ENCODE data around the gene TMA7.

Gene TMA7

DNA sequence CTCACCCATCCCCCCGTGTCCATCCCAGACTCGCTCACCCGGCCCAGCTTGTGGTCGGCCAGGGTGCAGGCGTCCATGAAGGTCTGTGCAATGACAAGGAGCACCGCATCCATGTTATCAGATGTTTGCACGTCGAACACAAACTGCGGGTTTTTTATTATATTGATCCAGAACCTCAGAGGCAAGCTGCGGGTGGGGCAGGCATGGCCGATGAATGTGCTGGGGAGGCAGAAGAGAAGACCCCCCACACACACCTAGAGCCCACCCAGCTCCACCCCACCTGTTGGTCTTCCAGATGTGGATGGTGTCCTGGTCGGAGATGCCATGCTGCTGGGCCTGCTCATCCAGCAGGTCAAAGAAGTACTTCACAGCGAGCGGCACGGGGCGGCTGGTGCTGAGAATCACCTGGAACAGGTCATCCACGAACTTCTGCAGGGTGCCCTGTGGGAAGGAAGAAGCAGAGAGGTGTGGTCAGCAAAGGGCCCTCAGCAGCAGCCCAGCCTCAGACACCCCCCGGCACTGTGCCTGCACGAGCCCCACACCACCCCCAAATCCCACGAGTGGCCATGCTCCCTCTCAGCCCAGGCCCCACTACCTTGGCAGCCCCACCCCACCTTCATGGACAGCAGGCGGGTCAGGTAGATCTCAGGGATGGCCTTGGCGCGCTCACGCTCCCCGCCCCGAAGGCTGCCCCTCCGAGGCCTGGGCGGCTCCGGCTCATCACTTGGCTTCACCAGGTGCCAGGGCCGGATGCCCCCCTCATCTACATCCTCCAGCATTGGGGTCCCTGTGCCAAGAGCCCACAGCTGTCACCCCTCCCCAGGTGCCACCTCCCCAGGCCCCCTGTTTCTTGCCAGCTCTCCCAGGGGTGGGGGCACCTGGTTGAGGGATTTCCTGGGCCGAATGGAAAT, 30.5 kb upstream of the TMA7 start:
- DNase-seq = no peak

GRCh38 chr3:48410205-48411040, 29.6 kb upstream of the TMA7 start:
- no peak for DNase-seq

GRCh38 chr3:48411041-48411588, 28.9 kb upstream of the TMA7 start:
- no peak for DNase-seq

DNA sequence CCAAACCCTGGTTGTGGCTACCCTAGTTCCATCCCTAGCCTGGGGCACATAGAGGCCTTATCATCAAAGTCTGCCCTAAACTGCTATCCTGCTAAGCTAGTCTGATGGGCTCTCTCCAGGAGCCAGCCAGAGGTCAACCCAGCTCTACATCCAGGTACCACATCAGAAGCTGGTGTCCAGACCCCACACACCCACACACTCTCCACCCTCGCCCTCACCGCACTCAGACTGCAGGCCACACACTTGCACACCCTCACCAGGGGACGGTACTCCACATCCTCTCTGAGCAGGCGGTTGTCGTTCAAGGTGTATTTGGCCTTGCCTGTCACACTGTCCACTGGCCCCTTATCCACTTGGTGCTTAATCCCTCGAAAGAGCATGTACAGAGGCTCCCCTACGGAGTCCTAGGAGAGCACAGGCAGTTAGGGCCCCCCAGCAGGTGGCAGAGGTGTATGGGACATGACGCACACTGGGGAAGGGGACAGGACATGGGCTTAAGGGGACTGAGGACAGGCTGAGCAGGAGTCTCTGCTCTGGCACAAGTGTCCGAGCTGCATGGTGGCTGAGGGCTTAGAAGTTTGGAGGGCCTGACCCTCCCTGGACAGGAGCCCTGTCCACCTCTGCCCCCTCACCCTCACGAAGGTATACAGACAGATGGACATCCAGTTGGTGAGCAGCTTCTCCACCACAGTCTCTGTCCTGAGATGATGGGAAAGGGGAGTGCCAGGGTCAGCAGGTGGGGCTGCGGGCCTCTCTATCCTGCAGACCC, 28.3 kb upstream of the TMA7 start:
- DNase-seq = no peak

- no peak for DNase-seq
These were observed 27.6 kb upstream of the TMA7 start for GRCh38 chr3:48412375-48413001.

DNA sequence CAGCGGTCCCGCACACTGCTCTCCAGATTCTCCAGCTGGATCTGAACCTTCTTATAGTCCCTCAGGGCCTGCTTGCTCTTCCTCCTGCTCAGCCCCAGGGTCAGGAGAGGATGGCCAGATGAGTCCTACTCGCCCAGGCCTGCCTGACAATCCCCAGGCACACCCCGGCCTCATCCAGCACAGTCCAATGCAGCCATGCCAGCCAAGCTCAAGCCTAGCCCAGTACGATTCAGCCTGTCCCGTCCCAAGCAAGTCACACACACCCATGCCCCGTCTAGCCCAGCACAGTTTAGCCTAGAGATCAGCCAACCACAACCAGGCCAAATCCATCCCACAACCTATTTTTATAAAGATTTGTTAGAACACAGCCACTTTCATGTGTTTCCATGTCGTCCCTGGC, 27.0 kb upstream of the TMA7 start:
- no peak for DNase-seq

- DNase-seq = no peak
These were observed 26.4 kb upstream of the TMA7 start for GRCh38 chr3:48413611-48414010.

DNA sequence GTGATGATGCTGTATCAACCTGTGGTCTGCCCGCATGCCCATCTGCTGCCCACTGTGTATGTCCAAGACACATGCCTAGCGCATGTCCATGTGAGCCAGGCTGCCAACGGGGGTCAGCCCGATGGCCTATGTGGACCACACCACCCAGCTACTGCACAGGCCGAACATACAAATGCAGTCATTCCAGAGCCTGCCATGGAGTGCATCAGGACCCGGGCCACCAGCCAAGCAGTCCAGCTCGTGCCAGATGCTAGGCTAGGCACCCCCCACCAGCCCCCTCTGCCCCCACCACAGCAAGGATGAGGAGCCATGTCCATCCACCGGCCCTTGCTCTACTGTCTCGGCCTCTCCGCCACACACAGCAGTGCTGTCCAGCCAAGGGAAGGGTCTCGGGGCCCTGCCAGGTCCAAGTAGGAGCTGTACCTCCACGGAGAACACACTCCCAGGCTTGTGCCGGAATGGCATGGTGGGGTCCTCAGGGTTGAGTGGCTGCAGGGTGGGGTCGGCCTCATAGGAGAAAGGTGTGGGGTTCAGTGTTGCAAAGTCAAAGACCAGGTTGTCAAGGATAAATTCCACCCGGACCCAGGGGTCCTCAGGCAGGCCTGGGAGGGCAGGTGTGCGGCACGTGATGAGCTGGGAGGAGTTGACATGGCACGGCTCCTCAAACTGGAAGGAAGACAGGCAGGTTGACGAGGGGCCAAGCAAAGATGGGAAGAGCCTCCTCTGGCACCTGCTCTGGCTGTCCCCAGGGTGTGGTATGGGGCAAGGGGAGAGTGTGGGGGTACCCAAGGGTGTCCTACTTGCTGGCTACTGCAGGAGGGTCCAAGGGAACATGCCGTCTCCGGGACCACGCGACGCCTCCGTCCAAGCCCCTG, 25.4 kb upstream of the TMA7 start:
- DNase-seq = no peak

DNA sequence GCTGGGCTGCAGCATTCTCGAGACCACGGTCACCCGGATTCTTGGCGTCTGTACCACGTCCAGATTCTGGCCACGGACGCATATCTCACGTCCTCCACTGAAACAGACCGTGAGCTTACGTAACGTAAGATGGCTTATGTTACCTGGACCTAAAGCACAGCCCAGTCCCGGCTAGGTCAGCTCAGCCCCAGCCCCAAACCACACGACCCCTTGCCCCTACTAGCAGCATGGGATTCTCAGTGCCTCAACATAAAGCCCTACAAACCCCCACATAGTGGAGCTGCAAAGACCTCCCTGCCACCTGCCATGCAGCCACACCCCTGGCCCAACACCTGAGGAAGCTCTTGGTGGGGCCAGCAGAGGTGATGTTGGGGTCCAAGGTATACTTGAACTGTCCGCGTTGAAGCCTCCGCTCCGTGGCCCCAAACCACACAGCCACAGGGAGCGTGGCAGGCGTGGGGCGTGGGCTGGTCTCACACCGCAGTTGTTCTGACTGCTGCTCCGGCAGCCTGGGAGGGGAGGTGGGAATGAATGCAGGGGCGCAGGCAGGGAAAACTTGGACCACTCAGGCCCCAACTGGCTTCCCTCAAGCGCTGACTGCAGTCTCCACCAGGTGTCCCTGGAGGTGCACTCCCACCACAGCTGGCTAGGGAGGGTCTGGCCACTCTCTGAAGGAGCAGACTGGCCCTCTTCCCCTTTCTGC, 24.7 kb upstream of the TMA7 start:
- no peak for DNase-seq

- DNase-seq = no peak
These were observed 24.0 kb upstream of the TMA7 start for GRCh38 chr3:48416091-48416505.

DNA sequence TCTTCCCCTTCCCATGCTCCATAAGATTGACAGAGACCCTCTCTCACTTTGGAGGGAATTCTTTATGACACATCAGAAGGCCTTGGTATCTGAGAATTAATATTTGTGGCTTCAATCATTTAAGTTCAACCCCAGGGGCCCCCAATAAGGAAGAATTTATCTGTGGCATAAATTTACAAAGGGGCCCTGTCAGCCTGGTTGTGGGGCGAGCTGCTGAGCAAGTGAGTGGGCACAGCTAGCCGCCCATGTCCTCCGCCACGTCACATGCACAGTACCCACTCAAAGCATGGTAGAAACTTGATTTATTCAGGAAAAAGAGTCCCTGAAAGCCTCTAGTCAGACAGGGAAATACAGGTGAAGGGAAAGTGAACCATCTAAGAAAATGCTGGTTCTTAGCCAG, 23.5 kb upstream of the TMA7 start:
- DNase-seq = no peak

- DNase-seq = no peak
These were observed 22.4 kb upstream of the TMA7 start for GRCh38 chr3:48417529-48418108.

GRCh38 chr3:48418140-48418539, 21.9 kb upstream of the TMA7 start:
- no peak for DNase-seq

GRCh38 chr3:48418651-48419050, 21.4 kb upstream of the TMA7 start:
- no peak for DNase-seq

DNA sequence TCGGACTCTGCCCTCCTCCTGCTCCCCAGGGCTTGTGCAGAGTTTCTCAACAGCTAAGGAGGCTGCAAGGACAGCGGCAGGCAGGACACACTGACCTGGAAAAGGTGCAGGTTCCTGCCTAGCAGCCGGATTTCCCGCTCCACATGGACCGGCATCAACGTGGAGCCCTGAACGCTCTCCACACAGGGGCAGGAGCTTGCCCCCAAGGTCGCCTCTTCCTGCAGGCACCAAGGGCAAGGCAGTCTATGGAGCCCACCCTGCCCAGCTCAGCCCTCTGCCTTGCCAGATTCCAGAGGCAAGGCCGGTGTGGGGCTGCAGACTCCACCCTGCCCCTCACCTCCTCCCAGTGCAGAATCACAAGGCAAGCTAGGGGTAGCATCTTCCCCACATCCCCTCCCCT, 20.9 kb upstream of the TMA7 start:
- DNase-seq = no peak

GRCh38 chr3:48419597-48419996, 20.5 kb upstream of the TMA7 start:
- no peak for DNase-seq

DNA sequence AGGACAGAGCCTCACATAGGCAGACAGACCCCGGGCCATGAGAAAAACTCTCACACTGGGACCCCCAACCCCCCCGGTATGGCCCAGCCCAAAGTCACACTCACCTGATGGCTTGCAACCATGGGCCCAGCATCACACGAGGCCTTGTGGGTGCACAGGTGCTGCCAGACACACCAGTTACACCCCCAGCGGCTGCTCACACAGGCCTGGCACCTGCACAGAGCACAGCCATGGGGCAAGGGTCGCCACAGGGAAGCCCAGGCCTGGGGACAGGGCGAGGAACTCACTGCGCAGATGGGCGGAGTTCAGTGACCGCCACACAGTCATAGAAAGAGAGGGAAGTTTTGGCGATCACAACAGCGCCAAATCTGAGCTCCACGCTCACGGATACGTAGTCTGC, 19.5 kb upstream of the TMA7 start:
- no peak for DNase-seq

GRCh38 chr3:48422272-48422671, 17.8 kb upstream of the TMA7 start:
- DNase-seq = no peak

- no peak for DNase-seq
These were observed 17.4 kb upstream of the TMA7 start for GRCh38 chr3:48422681-48423080.

DNA sequence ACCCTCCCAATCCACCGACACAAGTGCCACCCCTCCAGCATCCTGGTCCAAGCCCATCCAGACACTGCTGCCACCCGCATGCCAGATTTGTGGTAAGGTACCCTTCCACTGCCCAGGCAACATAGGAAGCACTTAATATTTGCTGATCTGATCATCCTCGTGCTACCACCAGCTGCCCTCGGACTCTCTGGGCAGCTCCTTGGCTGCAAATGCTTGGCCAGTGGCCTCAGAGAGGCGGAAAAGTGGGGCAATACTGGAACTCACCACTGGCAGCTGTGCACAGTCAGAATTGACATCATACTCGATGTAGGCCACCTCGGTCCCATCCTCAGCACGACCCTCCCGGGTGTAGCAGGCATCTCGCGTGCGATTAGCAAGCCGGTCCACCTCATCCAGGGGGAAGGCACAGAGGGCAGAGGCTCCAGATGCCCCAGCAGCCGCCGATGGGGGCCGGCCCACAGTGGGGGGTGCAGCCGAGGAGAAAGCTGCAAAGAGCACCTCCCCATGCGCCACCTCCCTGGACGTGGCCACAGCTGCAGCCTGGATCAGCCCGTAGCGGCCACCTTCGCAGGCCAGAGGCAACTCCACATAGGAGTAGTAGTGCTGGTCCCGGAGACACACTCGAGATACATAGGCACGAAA, 16.7 kb upstream of the TMA7 start:
- DNase-seq = no peak

Data from CD4-positive, alpha-beta T cell treated with Interferon alpha-2 for 1 hour (primary cell).